H1 (cell line): ENCODE measurements around the gene SAMD14. TPM values are rescaled to one million over a fixed set of nuclear protein-coding genes. Genes with fewer than 3 reads are reported as not detected.

ENCODE experiments used
- BRCA1 ChIP-seq: IDR thresholded peaks from 2 replicates; pipeline ENCODE4 v1.6.1; 2012; ENCODE audit warnings: low read depth, low read length, improper control_type of control experiment
- EGR1 ChIP-seq: IDR thresholded peaks from 2 replicates; pipeline ENCODE4 v1.6.1; 2011; ENCODE audit warnings: low read depth, low read length, borderline replicate concordance
- FOSL1 ChIP-seq: IDR thresholded peaks from 2 replicates; pipeline ENCODE4 v1.6.1; 2011; ENCODE audit warnings: mild to moderate bottlenecking, low read depth, low read length, moderate library complexity; ENCODE audit not compliant: insufficient read depth
- GTF2F1 ChIP-seq: IDR thresholded peaks from 2 replicates; pipeline ENCODE4 v1.6.1; 2012; ENCODE audit warnings: low read depth, low read length, improper control_type of control experiment, borderline replicate concordance
- KDM5A ChIP-seq: fragments of 200-600 bp; IDR thresholded peaks from 2 replicates; pipeline ENCODE4 v1.7.1; 2012; ENCODE audit warnings: mild to moderate bottlenecking, low read length, inconsistent platforms, mixed read lengths
- RXRA ChIP-seq: IDR thresholded peaks from 2 replicates; pipeline ENCODE4 v1.6.1; 2011; ENCODE audit warnings: low read depth, mild to moderate bottlenecking, low read length, moderate library complexity; ENCODE audit not compliant: insufficient read depth
- SRF ChIP-seq: IDR thresholded peaks from 2 replicates; pipeline ENCODE4 v1.6.1; 2011; ENCODE audit warnings: mild to moderate bottlenecking, low read depth, low read length, moderate library complexity
- TAF7 ChIP-seq: optimal IDR thresholded peaks from 2 replicates; pipeline ENCODE3; 2011; ENCODE audit warnings: low read depth, mild to moderate bottlenecking, inconsistent platforms, low read length, moderate library complexity, borderline replicate concordance
- polyA plus RNA-seq, 7 experiments: library from polyadenylated mRNA; depleted of rRNA in 3 of 7; stranded (reverse) in 5 of 7; unstranded in 2 of 7; fragments of >200 nt in 5 of 7; fragments of 200-250 nt in 2 of 7; gene quantifications; 1 replicate in 5 of 7; 2 replicates in 1 of 7; 4 replicates in 1 of 7; pipeline versions ENCODE4 v1.2.1 to v1.2.3, GENCODE V29; 2011 to 2013; ENCODE audit warnings: missing spikeins in 2 of 7, mixed read lengths in 2 of 7
- total RNA-seq: library from RNA; stranded (reverse); fragmentation: NEBNext Ultra II Directional; extraction: Animal tissue kit (Norgen Biotek cat#: 25700); gene quantifications from 2 replicates; pipeline ENCODE4 v1.2.1, GENCODE V29; 2021

SAMD14 gene
- total and polyA plus RNA-seq, 2 of the 8 experiments (the other 6 are each of a cell fraction or from before 2014, with no cell fraction given), result 5.7 to 5.8 TPM

- no peak for TF ChIP-seq GTF2F1
- TF ChIP-seq SRF, result no peak
- TF ChIP-seq EGR1, result no peak
- TF ChIP-seq KDM5A, result no peak
- TF ChIP-seq FOSL1, result no peak
- TF ChIP-seq RXRA, result no peak
- no peak for TF ChIP-seq TAF7
- TF ChIP-seq BRCA1, result no peak
These were observed 24.0 kb upstream of the SAMD14 start (continued) for GRCh38 chr17:50153650-50154575.
